ENCODE measurements around the gene CRYBA4.

Gene CRYBA4

DNA sequence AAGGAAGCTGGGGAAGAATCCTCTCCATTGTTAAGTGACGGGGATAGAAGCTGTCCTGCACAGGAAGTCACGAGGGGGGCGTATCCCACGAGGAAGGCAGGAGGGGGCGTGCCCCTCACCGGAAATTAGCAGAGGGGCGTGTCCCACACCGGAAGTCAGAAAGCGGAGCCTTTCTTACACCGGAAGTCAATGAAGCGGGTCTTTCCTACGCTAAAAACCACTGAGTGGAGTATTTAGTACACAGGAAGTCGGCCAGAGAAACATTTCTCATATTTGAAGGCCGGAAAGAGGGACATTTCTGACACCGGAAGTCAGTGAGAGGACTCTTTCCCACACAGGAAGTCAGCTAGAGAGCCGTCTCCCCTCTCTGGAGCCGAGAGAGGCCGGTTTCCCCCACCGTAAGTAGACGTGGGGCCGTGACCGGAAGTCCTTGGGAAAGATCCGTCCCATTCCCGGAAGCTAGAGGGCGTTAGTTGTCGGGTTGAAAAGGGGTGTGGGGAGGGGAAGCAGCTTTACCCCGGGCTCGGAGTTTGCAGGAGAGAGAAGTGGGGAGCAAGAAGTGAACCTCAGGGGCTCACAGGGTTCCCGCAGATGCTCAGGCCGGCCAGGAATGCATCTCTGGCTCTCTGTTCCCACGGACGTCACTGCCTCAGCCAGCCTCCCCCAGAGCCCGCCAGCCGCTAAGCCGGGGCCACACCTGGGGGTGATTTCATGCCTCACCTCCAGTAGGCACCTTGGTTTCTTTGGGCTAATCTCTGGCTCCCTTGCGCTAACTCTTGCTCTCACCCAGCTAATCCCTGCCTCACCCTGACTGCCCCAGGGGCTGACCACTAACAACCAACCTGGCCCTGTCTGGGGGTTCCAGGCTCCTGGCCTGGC lies 51.1 kb downstream of the CRYBA4 start:
- H3K4me3 ChIP-seq (ENCODE audit: low read depth, low read length, poor library complexity, severe bottlenecking), result peak overlapping the region; percentile 81
- H3K9ac ChIP-seq (ENCODE audit: low read length), result peak overlapping the region; percentile 89
- peak overlapping the region; percentile 98 for H3K27ac ChIP-seq (ENCODE audit: low read depth, low read length, poor library complexity, severe bottlenecking)
- no peaks in the 10 kb centered on the region for H3K9me3 ChIP-seq (ENCODE audit: low read length)
- no peaks in the 10 kb centered on the region for H4K20me1 ChIP-seq (ENCODE audit: insufficient read depth, low read length)
- H3K27me3 ChIP-seq (ENCODE audit: insufficient read depth, low read length), result no peaks in the 10 kb centered on the region
- H3K4me2 ChIP-seq (ENCODE audit: low read length), result peak overlapping the region; percentile 94
- H3F3A ChIP-seq (ENCODE audit: insufficient read depth, low read length), result peaks cover 15% of the 10 kb centered on the region
- no peaks in the 10 kb centered on the region for H3K36me3 ChIP-seq (ENCODE audit: insufficient read depth, low read length)
- H2AFZ ChIP-seq (ENCODE audit: low read length), result no peak overlapping the region
- TF ChIP-seq EZH2 (IDR thresholded peaks at IDR 0.05; ENCODE audit: borderline replicate concordance, low read length), result no peak
- TF ChIP-seq, protein P1, sequence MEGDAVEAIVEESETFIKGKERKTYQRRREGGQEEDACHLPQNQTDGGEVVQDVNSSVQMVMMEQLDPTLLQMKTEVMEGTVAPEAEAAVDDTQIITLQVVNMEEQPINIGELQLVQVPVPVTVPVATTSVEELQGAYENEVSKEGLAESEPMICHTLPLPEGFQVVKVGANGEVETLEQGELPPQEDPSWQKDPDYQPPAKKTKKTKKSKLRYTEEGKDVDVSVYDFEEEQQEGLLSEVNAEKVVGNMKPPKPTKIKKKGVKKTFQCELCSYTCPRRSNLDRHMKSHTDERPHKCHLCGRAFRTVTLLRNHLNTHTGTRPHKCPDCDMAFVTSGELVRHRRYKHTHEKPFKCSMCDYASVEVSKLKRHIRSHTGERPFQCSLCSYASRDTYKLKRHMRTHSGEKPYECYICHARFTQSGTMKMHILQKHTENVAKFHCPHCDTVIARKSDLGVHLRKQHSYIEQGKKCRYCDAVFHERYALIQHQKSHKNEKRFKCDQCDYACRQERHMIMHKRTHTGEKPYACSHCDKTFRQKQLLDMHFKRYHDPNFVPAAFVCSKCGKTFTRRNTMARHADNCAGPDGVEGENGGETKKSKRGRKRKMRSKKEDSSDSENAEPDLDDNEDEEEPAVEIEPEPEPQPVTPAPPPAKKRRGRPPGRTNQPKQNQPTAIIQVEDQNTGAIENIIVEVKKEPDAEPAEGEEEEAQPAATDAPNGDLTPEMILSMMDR (IDR thresholded peaks at IDR 0.05; ENCODE audit: low read length), result peak; percentile 50
- no peaks in the 10 kb centered on the region for H3K9me2 ChIP-seq (ENCODE audit: low read depth, low read length)
- H3K79me2 ChIP-seq (ENCODE audit: insufficient read depth, low read length), result peaks cover 20% of the 10 kb centered on the region
- H3K4me1 ChIP-seq (ENCODE audit: insufficient read depth, low read length, severe bottlenecking), result peaks cover 49% of the 10 kb centered on the region

DNA sequence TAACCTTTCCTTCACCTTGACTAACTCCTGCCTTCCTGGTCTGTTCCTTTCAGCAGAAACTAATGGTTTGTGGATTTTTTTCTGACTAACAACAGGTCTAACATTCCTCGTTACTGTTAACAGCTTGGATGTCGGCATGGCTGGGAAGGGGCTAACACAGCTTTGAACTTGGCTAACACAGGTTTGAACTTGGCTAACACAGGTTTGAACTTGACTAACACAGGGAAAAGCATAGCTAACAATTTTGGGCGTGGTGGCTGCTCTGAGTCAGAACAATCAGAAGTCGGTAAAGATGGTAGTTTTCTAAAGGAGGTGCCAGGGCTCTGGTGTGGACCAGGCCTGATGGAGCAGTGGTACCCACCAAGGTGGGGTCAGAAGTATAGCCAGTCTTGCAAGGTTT lies 51.7 kb downstream of the CRYBA4 start:
- H3K36me3 ChIP-seq (ENCODE audit: insufficient read depth, low read length), result no peaks in the 10 kb centered on the region
- peaks cover 49% of the 10 kb centered on the region for H3K4me1 ChIP-seq (ENCODE audit: insufficient read depth, low read length, severe bottlenecking)
- peaks cover 20% of the 10 kb centered on the region for H3K79me2 ChIP-seq (ENCODE audit: insufficient read depth, low read length)
- peak overlapping the region; percentile 89 for H3K9ac ChIP-seq (ENCODE audit: low read length)
- TF ChIP-seq, protein P1 (IDR thresholded peaks at IDR 0.05; ENCODE audit: low read length), result no peak
- TF ChIP-seq EZH2 (IDR thresholded peaks at IDR 0.05; ENCODE audit: borderline replicate concordance, low read length), result no peak
- H3K9me2 ChIP-seq (ENCODE audit: low read depth, low read length), result no peaks in the 10 kb centered on the region
- peak overlapping the region; percentile 98 for H3K27ac ChIP-seq (ENCODE audit: low read depth, low read length, poor library complexity, severe bottlenecking)
- H3F3A ChIP-seq (ENCODE audit: insufficient read depth, low read length), result peaks cover 15% of the 10 kb centered on the region
- no peaks in the 10 kb centered on the region for H3K9me3 ChIP-seq (ENCODE audit: low read length)
- H3K4me2 ChIP-seq (ENCODE audit: low read length), result peak overlapping the region; percentile 94
- no peaks in the 10 kb centered on the region for H4K20me1 ChIP-seq (ENCODE audit: insufficient read depth, low read length)
- H3K27me3 ChIP-seq (ENCODE audit: insufficient read depth, low read length), result no peaks in the 10 kb centered on the region
- H2AFZ ChIP-seq (ENCODE audit: low read length), result no peak overlapping the region
- peak overlapping the region; percentile 81 for H3K4me3 ChIP-seq (ENCODE audit: low read depth, low read length, poor library complexity, severe bottlenecking)

DNA sequence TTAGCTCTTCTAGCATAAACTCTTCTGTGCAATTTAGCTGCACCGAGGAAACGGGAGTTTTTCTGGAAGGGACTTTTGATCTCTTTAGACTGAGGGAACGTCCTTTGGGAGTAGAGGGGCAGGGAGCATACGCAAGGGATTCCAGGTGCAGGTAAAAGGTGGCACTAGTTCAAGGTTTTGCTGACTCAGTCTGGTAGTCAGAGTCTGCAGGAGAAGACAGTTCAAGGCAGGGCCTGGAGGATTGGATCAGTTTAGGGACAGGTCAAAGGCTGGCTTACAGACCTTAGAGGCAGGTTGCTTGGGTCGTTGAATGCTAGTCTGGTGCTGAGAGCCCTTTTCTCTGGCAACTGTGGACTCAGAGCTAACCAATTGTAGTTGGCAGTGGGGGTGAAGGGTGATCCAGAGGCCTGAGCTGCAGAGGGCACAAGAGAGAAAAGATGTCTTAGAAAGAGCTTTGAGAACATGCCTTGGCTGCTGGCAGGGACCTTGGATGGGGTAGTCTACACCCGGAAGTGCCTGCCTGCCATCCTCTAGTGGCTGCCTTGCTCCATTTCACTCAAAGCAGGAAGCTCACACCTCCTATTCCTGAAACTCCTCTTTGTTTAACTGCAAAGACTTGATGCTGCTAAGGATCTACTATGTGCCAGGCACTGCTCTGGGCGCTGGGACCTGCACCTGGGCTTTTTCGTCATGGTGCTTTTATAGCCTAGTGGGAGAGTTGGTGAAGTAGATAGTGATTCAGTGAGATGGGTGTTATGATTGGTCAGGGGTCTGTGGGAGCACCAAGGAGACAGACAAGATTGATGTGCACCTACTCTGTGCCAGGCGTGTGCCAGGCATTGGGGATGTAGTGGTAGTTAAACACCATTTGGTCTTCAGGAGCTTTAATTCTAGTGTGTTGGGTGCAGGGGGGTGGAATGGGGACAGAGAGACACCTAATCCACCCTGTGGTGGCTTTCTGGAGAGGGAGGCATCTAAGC lies 52.7 kb downstream of the CRYBA4 start:
- Histone ChIP-seq H3K27ac (ENCODE audit: low read depth, low read length, poor library complexity, severe bottlenecking) (peak overlapping the region; percentile 98), H3K9me2 (ENCODE audit: low read depth, low read length) (no peaks in the 10 kb centered on the region), H3K79me2 (ENCODE audit: insufficient read depth, low read length) (peaks cover 20% of the 10 kb centered on the region), H3K27me3 (ENCODE audit: insufficient read depth, low read length) (no peaks in the 10 kb centered on the region), H3K9me3 (ENCODE audit: low read length) (no peaks in the 10 kb centered on the region), H3K4me3 (ENCODE audit: low read depth, low read length, poor library complexity, severe bottlenecking) (peak overlapping the region; percentile 81), H3K36me3 (ENCODE audit: insufficient read depth, low read length) (no peaks in the 10 kb centered on the region), H3K9ac (ENCODE audit: low read length) (peak overlapping the region; percentile 89), H3K4me1 (ENCODE audit: insufficient read depth, low read length, severe bottlenecking) (peaks cover 49% of the 10 kb centered on the region), H4K20me1 (ENCODE audit: insufficient read depth, low read length) (no peaks in the 10 kb centered on the region), H3F3A (ENCODE audit: insufficient read depth, low read length) (peaks cover 15% of the 10 kb centered on the region), H3K4me2 (ENCODE audit: low read length) (peak overlapping the region; percentile 94), H2AFZ (ENCODE audit: low read length) (no peak overlapping the region)
- no peak for TF ChIP-seq EZH2 (IDR thresholded peaks at IDR 0.05; ENCODE audit: borderline replicate concordance, low read length)
- TF ChIP-seq, protein P1 (IDR thresholded peaks at IDR 0.05; ENCODE audit: low read length), result peak; percentile 45
